Lung (tissue), 12 donors: ENCODE results near the gene CNGA4. TPM values are rescaled to one million over a fixed set of nuclear protein-coding genes. Genes with fewer than 3 reads are reported as not detected.
"Not testable (repeated sequence)": the region's sequence is repeated elsewhere in the genome, so short reads cannot be mapped to it uniquely, and the experiment has no call there.

Experiments
- ATAC-seq: fragments of 200-7000 bp; cut with Tn5 transposase; one replicate; pipeline ENCODE4 v1.9.1; 2020; ENCODE audit warnings: moderate number of reproducible peaks; ENCODE audit not compliant: insufficient read depth, low FRiP score
- DNase-seq, 3 donors: peaks; one replicate each; pipeline ENCODE4 v3.0.0-alpha.2; 2013 to 2017
- H3K27ac ChIP-seq, 2 donors: one replicate each; pipeline ENCODE4 v1.5.1; 2013; ENCODE audit warnings: mild to moderate bottlenecking in 2 of 2, moderate library complexity in 2 of 2, control low read depth in 1 of 2, inconsistent platforms in 1 of 2, low read depth in 1 of 2, low read length in 1 of 2
- H3K27me3 ChIP-seq, 3 donors: one replicate each; pipeline ENCODE4 v1.5.1; 2013; ENCODE audit warnings: low read length in 2 of 3; ENCODE audit not compliant: control insufficient read depth in 3 of 3, insufficient read depth in 3 of 3
- H3K36me3 ChIP-seq, 4 donors: one replicate each; pipeline ENCODE4 v1.5.1; 2013; ENCODE audit warnings: low read length in 4 of 4, mild to moderate bottlenecking in 1 of 4, moderate library complexity in 1 of 4; ENCODE audit not compliant: control insufficient read depth in 4 of 4, insufficient read depth in 4 of 4
- H3K4me1 ChIP-seq, 5 donors: one replicate each; pipeline ENCODE4 v1.5.1; 2013; ENCODE audit warnings: low read length in 5 of 5, mild to moderate bottlenecking in 2 of 5, moderate library complexity in 1 of 5; ENCODE audit not compliant: control insufficient read depth in 5 of 5, insufficient read depth in 5 of 5
- H3K4me3 ChIP-seq: one replicate; pipeline ENCODE4 v1.5.1; 2013; ENCODE audit warnings: mild to moderate bottlenecking, control low read depth, moderate library complexity
- H3K9ac ChIP-seq, 2 donors: one replicate each; pipeline ENCODE4 v1.5.1; 2013; ENCODE audit warnings: low read length in 2 of 2, control low read depth in 1 of 2; ENCODE audit not compliant: insufficient read depth in 1 of 2
- H3K9me3 ChIP-seq, 4 donors: one replicate each; pipeline ENCODE4 v1.5.1; 2013; ENCODE audit warnings: low read length in 3 of 4, mild to moderate bottlenecking in 1 of 4, moderate library complexity in 1 of 4; ENCODE audit not compliant: control insufficient read depth in 4 of 4, insufficient read depth in 3 of 4
- CTCF ChIP-seq: IDR thresholded peaks from 2 replicates; pipeline ENCODE4 v1.5.1; 2012; ENCODE audit warnings: mild to moderate bottlenecking; ENCODE audit errors: control extremely low read depth, extremely low read depth
- WGBS, 2 donors: extraction: QIAGEN DNeasy Blood & Tissue Kit; methylation state at CpG; one replicate each; pipeline ENCODE4 v1.1.7; 2013; 5-methylcytosine and 5-hydroxymethylcytosine counted together
- polyA plus RNA-seq, 2 donors: library from polyadenylated mRNA; stranded (reverse); fragments of 200-250 nt; gene quantifications; one replicate each; pipeline ENCODE4 v1.2.1, GENCODE V29; 2013
- total RNA-seq, 2 donors: library from RNA; depleted of rRNA in 1 of 2; stranded (reverse); fragments of >200 nt in 1 of 2; gene quantifications; one replicate each; pipeline ENCODE4 v1.2.1, GENCODE V29; 2014 to 2021
- donor health status: control.
- donor health status: control.
- donor health status: Bipolar disorder and iron deficiency.
- donor health status: healthy.
- donor health status: DM: yes; HTN: yes; CAD: no.

The CNGA4 gene
- total and polyA plus RNA-seq, 4 donors, result 0.85 to 12.0 (median 4.6) TPM

DNA sequence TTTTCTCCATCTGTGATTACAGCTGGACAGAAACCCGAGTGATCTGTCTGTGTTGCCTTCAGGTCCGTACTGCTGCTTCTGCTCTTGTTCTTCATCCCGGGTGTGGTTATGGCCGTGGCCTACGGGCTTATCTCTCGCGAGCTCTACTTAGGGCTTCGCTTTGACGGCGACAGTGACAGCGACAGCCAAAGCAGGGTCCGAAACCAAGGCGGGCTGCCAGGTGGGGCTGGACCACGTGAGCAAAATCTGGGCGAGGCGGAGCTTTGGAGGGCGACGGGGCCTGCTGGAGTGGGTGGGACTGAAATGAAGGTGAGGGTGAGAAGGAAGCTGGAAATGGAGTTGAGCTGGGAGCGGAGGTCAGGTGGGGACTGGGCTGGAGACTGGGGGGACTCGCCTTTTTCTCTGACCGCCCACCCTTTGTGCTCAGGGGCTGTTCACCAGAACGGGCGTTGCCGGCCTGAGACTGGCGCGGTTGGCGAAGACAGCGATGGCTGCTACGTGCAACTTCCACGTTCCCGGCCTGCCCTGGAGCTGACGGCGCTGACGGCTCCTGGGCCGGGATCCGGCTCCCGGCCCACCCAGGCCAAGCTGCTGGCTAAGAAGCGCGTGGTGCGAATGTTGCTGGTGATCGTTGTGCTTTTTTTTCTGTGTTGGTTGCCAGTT is 31.8 kb downstream of the CNGA4 start:
- Histone ChIP-seq H3K4me3 (no peak overlapping the region), H3K9me3 (no peaks in the 10 kb centered on the region), H3K9ac (no peak overlapping the region), H3K36me3 (no peaks in the 10 kb centered on the region), H3K4me1 (peaks cover 0 to 6% (median 0%) of the 10 kb centered on the region in 5 donors), H3K27ac (no peak overlapping the region), H3K27me3 (no peaks in the 10 kb centered on the region)
- no peak for TF ChIP-seq CTCF
- DNase-seq (no peak), ATAC-seq (no peak)
- 81 to 94% methylated on average over 41 of the region's 41 CpGs for WGBS, 2 donors

GRCh38 chr11:6271598-6271997 is 32.7 kb downstream of the CNGA4 start:
- H3K9ac ChIP-seq, result no peak overlapping the region
- H3K27me3 ChIP-seq, result no peaks in the 10 kb centered on the region
- peaks cover 0 to under 1% (median 0%) of the 10 kb centered on the region in 4 donors for H3K9me3 ChIP-seq
- no peak for TF ChIP-seq CTCF
- DNase-seq (no peak), ATAC-seq (no peak)
- H3K4me1 ChIP-seq, result peaks cover 0 to 6% (median 0%) of the 10 kb centered on the region in 5 donors
- WGBS, 2 donors, result 55 to 56% methylated on average over 3 of the region's 3 CpGs
- no peaks in the 10 kb centered on the region for H3K36me3 ChIP-seq
- H3K4me3 ChIP-seq, result no peak overlapping the region
- no peak overlapping the region for H3K27ac ChIP-seq

GRCh38 chr11:6273188-6273587 is 34.3 kb downstream of the CNGA4 start:
- peaks cover 0 to 6% (median 0%) of the 10 kb centered on the region in 5 donors for H3K4me1 ChIP-seq
- no peaks in the 10 kb centered on the region for H3K27me3 ChIP-seq
- ATAC-seq (no peak), DNase-seq (no peak)
- no peak overlapping the region for H3K27ac ChIP-seq
- TF ChIP-seq CTCF, result no peak
- peaks cover 0 to 2% (median 0%) of the 10 kb centered on the region in 4 donors for H3K9me3 ChIP-seq
- no peaks in the 10 kb centered on the region for H3K36me3 ChIP-seq
- no peak overlapping the region for H3K9ac ChIP-seq
- 66 to 76% methylated on average over 4 of the region's 4 CpGs for WGBS, 2 donors
- H3K4me3 ChIP-seq, result no peak overlapping the region

DNA sequence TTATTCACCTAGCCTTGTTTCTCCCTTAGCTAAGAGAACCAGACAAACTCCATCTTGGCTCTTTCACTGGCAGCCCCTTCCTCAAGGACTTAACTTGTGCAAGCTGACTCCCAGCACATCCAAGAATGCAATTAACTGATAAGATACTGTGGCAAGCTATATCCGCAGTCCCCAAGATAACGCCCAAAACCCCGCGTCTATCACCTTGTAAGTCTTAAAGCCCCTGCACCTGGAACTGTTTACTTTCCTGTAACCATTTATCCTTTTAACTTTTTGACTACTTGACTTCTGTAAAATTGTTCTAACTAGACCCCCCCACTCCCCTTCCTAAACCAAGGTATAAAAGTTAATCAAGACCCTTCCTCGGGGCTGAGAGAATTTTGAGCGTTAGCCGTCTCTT is 41.9 kb downstream of the CNGA4 start:
- H3K27ac ChIP-seq, H3K9ac ChIP-seq, H3K27me3 ChIP-seq, H3K9me3 ChIP-seq, ATAC-seq, H3K36me3 ChIP-seq, H3K4me3 ChIP-seq, H3K4me1 ChIP-seq, DNase-seq: not testable (repeated sequence)
- WGBS, 2 donors, result 50% methylated on average over 7 of the region's 7 CpGs
